ENCODE measurements around the gene STAM2. TPM values are rescaled to one million over a fixed set of nuclear protein-coding genes. Genes with fewer than 3 reads are reported as not detected.

Gene STAM2
- total and polyA plus RNA-seq, 2 donors (not counting 3 experiments of a cell fraction or from before 2014, with no cell fraction given), result 10.1 to 27.5 TPM

DNA sequence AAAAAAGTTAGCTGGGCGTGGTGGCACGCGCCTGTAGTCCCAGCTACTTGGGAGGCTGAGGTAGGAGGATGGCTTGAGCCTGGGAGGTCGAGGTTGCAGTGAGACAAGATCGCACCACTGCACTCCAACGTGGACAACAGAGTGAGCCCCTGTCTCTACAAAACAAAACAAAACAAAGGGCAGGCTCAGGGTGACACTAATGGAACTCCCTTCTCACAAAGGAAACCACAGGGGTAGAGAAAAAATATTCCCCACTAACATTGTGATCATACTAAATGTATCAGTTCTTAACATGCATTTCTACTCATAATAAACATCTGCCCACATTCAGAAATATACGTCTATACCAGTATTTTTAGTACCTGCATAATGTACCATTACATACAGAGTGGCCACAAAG is 21.1 kb downstream of the STAM2 start:
- Histone ChIP-seq H3K9me3 (replicated peaks; ENCODE audit: control insufficient read depth, insufficient read depth, low read length) (no peaks in the 10 kb centered on the region), H3K27me3 (ENCODE audit: control insufficient read depth in 2 of 2, insufficient read depth in 2 of 2, low read length in 2 of 2) (no peaks in the 10 kb centered on the region), H3K36me3 (ENCODE audit: control insufficient read depth in 2 of 2, extremely low read depth in 1 of 2, insufficient read depth in 2 of 2, low read length in 2 of 2) (no peaks in the 10 kb centered on the region), H3K27ac (ENCODE audit: insufficient read depth, low read depth, low read length) (no peak overlapping the region), H3K4me1 (ENCODE audit: control insufficient read depth, extremely low read depth, insufficient read depth, low read length) (no peaks in the 10 kb centered on the region), H4K20me1 (replicated peaks; ENCODE audit: control insufficient read depth, extremely low read depth, insufficient read depth, low read length) (peaks cover 5% of the 10 kb centered on the region), H3K79me2 (ENCODE audit: control insufficient read depth, insufficient read depth, low read length) (peaks cover 24% of the 10 kb centered on the region), H2AFZ (ENCODE audit: low read depth, low read length) (no peak overlapping the region), H3K4me2 (ENCODE audit: insufficient read depth, low read length) (no peak overlapping the region), H3K4me3 (replicated peaks in 1 of 3; ENCODE audit: insufficient read depth in 1 of 3, low read depth in 1 of 3, low read length in 3 of 3) (no peak overlapping the region), H3K9me1 (replicated peaks; ENCODE audit: control insufficient read depth, extremely low read depth, insufficient read depth, low read length) (no peaks in the 10 kb centered on the region), H3K9ac (replicated peaks; ENCODE audit: extremely low read depth, insufficient read depth, low read length) (no peak overlapping the region)
- ChIA-PET CTCF (interaction anchor here (1.8 kb wide), 1 partner anchor 13 kb away, joined by 9 read pairs; no protein-coding TSS in a partner anchor), POLR2A (no interaction called here)
- no peak for DNase-seq (ENCODE audit: low read depth, low spot score)
- dilution Hi-C loops (cut with MboI; ENCODE audit: extremely low pct_ligation_motif_present, low sequenced_read_pairs) (no loop called here), intact Hi-C loops (cut with micrococcal nuclease) (no loop called here)
- no peak for TF ChIP-seq EZH2 (IDR thresholded peaks at IDR 0.05; ENCODE audit: borderline replicate concordance, low read depth, low read length, severe bottlenecking)
- TF ChIP-seq POLR2A (IDR thresholded peaks at IDR 0.05; ENCODE audit: low read depth, low read length), result no peak
- TF ChIP-seq, protein P1, sequence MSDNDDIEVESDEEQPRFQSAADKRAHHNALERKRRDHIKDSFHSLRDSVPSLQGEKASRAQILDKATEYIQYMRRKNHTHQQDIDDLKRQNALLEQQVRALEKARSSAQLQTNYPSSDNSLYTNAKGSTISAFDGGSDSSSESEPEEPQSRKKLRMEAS (IDR thresholded peaks at IDR 0.05; ENCODE audit: insufficient read depth, insufficient read length), result no peak
- no peak for TF ChIP-seq JUN (IDR thresholded peaks at IDR 0.05; ENCODE audit: borderline replicate concordance, insufficient read depth, insufficient read length, low read depth)
- TF ChIP-seq POLR2AphosphoS5 (IDR thresholded peaks at IDR 0.05; ENCODE audit: insufficient read depth, low read depth, low read length), result no peak
- no peak for TF ChIP-seq MYC (IDR thresholded peaks at IDR 0.05; ENCODE audit: low read depth, low read length)
- FAIRE-seq, result no peak
- BruUV-seq (replicated peaks), result no TSS peak

- Histone ChIP-seq H3K79me2 (ENCODE audit: control insufficient read depth, insufficient read depth, low read length) (no peaks in the 10 kb centered on the region), H2AFZ (ENCODE audit: low read depth, low read length) (no peak overlapping the region), H4K20me1 (replicated peaks; ENCODE audit: control insufficient read depth, extremely low read depth, insufficient read depth, low read length) (no peaks in the 10 kb centered on the region), H3K9ac (replicated peaks; ENCODE audit: extremely low read depth, insufficient read depth, low read length) (no peak overlapping the region), H3K27me3 (ENCODE audit: control insufficient read depth in 2 of 2, insufficient read depth in 2 of 2, low read length in 2 of 2) (no peaks in the 10 kb centered on the region), H3K4me2 (ENCODE audit: insufficient read depth, low read length) (no peak overlapping the region), H3K9me1 (replicated peaks; ENCODE audit: control insufficient read depth, extremely low read depth, insufficient read depth, low read length) (no peaks in the 10 kb centered on the region), H3K27ac (ENCODE audit: insufficient read depth, low read depth, low read length) (no peak overlapping the region), H3K4me1 (ENCODE audit: control insufficient read depth, extremely low read depth, insufficient read depth, low read length) (peaks cover 6% of the 10 kb centered on the region), H3K9me3 (replicated peaks; ENCODE audit: control insufficient read depth, insufficient read depth, low read length) (no peaks in the 10 kb centered on the region), H3K36me3 (ENCODE audit: control insufficient read depth in 2 of 2, extremely low read depth in 1 of 2, insufficient read depth in 2 of 2, low read length in 2 of 2) (peaks cover 0 to 3% of the 10 kb centered on the region in 2 experiments), H3K4me3 (replicated peaks in 1 of 3; ENCODE audit: insufficient read depth in 1 of 3, low read depth in 1 of 3, low read length in 3 of 3) (no peak overlapping the region)
- no TSS peak for BruUV-seq (replicated peaks)
- dilution Hi-C loops (cut with MboI; ENCODE audit: extremely low pct_ligation_motif_present, low sequenced_read_pairs), result no loop called here
- intact Hi-C loops (cut with micrococcal nuclease), result no loop called here
- DNase-seq (ENCODE audit: low read depth, low spot score) (peak; percentile 13), FAIRE-seq (peak; percentile 49)
- POLR2A ChIA-PET, result no interaction called here
- CTCF ChIA-PET, result no interaction called here
- TF ChIP-seq POLR2AphosphoS5 (IDR thresholded peaks at IDR 0.05; ENCODE audit: insufficient read depth, low read depth, low read length) (no peak), EZH2 (IDR thresholded peaks at IDR 0.05; ENCODE audit: borderline replicate concordance, low read depth, low read length, severe bottlenecking) (no peak), FOS (IDR thresholded peaks at IDR 0.05; ENCODE audit: borderline replicate concordance, insufficient read depth, low read length) (no peak), POLR2A (IDR thresholded peaks at IDR 0.05; ENCODE audit: low read depth, low read length) (no peak), MYC (IDR thresholded peaks at IDR 0.05; ENCODE audit: low read depth, low read length) (no peak)
- TF ChIP-seq, protein P2, sequence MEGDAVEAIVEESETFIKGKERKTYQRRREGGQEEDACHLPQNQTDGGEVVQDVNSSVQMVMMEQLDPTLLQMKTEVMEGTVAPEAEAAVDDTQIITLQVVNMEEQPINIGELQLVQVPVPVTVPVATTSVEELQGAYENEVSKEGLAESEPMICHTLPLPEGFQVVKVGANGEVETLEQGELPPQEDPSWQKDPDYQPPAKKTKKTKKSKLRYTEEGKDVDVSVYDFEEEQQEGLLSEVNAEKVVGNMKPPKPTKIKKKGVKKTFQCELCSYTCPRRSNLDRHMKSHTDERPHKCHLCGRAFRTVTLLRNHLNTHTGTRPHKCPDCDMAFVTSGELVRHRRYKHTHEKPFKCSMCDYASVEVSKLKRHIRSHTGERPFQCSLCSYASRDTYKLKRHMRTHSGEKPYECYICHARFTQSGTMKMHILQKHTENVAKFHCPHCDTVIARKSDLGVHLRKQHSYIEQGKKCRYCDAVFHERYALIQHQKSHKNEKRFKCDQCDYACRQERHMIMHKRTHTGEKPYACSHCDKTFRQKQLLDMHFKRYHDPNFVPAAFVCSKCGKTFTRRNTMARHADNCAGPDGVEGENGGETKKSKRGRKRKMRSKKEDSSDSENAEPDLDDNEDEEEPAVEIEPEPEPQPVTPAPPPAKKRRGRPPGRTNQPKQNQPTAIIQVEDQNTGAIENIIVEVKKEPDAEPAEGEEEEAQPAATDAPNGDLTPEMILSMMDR (IDR thresholded peaks at IDR 0.05; ENCODE audit: extremely low read depth in 1 of 2, insufficient read depth in 1 of 2, low read depth in 1 of 2, low read length in 2 of 2), result no peak
- TF ChIP-seq, protein P1 (IDR thresholded peaks at IDR 0.05; ENCODE audit: insufficient read depth, insufficient read length), result no peak
Observed at GRCh38 chr2:152134488-152135280, 40.9 kb downstream of the STAM2 start.

Measured in endothelial cell of umbilical vein (primary cell).